HCT116 (cell line): ENCODE data around the gene GCN1.

ENCODE experiments used
- EZH2phosphoT487 ChIP-seq: fragments of 200-600 bp; IDR thresholded peaks from 2 replicates; pipeline ENCODE4 v1.6.1; 2018; ENCODE audit warnings: antibody characterized with exemption, borderline replicate concordance
- POLR2AphosphoS5 ChIP-seq: IDR thresholded peaks from 2 replicates; pipeline ENCODE4 v1.6.1; 2011; ENCODE audit warnings: mild to moderate bottlenecking, low read depth, low read length, moderate library complexity
- REST ChIP-seq: IDR thresholded peaks from 2 replicates; pipeline ENCODE4 v1.6.1; 2012; ENCODE audit warnings: low read depth
- TF ChIP-seq, protein P1 (sequence below), 3 experiments: fragments of 200-600 bp in 1 of 3; sonication (generic) in 1 of 3; IDR thresholded peaks in 2 of 3; conservative IDR thresholded peaks in 1 of 3; 2 replicates each; pipeline ENCODE4 v1.5.1; 2012 to 2017; ENCODE audit warnings: low read depth in 2 of 3, low read length in 2 of 3, antibody characterized with exemption in 1 of 3, borderline replicate concordance in 1 of 3, control low read depth in 1 of 3, mild to moderate bottlenecking in 1 of 3, mixed read lengths in 1 of 3, mixed run types in 1 of 3, moderate library complexity in 1 of 3; ENCODE audit not compliant: insufficient read depth in 1 of 3

GRCh38 chr12:120159509-120160237, 34.8 kb downstream of the GCN1 start:
- TF ChIP-seq, protein P1, sequence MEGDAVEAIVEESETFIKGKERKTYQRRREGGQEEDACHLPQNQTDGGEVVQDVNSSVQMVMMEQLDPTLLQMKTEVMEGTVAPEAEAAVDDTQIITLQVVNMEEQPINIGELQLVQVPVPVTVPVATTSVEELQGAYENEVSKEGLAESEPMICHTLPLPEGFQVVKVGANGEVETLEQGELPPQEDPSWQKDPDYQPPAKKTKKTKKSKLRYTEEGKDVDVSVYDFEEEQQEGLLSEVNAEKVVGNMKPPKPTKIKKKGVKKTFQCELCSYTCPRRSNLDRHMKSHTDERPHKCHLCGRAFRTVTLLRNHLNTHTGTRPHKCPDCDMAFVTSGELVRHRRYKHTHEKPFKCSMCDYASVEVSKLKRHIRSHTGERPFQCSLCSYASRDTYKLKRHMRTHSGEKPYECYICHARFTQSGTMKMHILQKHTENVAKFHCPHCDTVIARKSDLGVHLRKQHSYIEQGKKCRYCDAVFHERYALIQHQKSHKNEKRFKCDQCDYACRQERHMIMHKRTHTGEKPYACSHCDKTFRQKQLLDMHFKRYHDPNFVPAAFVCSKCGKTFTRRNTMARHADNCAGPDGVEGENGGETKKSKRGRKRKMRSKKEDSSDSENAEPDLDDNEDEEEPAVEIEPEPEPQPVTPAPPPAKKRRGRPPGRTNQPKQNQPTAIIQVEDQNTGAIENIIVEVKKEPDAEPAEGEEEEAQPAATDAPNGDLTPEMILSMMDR (IDR thresholded peaks at IDR 0.05 in 2 of 3, conservative IDR thresholded peaks at IDR 0.05 in 1 of 3; ENCODE audit: borderline replicate concordance in 1 of 3, insufficient read depth in 1 of 3, low read depth in 2 of 3, low read length in 2 of 3), result no peak
- TF ChIP-seq EZH2phosphoT487 (no peak), POLR2AphosphoS5 (no peak), REST (no peak)
